ENCODE data around the gene ZFAND2B.
"Not testable (repeated sequence)": the region's sequence is repeated elsewhere in the genome, so short reads cannot be mapped to it uniquely, and the experiment has no call there.

Gene ZFAND2B

DNA sequence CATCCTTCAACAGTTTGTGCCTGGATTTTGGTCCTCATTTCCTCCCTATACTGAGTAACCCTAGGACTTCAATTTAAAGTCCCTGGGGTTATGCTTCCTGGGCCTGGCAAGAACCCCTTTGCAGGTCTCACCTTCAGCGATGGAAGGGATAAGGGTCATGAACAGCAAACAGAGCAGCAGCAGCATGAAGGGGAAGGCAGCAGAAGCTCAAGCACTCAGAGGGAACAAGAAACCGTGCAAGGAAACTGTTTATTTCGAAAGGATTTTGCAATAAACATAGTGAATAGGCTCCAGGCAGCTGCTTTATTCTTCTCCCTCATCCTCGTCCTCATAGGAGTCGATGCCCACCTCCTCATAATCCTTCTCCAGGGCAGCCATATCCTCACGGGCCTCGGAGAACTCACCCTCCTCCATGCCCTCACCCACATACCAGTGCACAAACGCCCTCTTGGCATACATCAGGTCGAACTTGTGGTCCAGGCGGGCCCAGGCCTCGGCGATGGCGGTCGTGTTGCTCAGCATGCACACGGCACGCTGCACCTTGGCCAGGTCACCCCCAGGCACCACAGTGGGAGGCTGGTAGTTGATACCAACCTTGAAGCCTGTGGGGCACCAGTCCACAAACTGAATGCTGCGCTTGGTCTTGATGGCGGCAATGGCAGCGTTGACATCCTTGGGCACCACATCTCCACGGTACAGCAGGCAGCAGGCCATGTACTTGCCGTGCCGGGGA, 43.6 kb downstream of the ZFAND2B start:
- DNase-seq (ENCODE audit: low read depth in 2 of 2) = no peak

DNA sequence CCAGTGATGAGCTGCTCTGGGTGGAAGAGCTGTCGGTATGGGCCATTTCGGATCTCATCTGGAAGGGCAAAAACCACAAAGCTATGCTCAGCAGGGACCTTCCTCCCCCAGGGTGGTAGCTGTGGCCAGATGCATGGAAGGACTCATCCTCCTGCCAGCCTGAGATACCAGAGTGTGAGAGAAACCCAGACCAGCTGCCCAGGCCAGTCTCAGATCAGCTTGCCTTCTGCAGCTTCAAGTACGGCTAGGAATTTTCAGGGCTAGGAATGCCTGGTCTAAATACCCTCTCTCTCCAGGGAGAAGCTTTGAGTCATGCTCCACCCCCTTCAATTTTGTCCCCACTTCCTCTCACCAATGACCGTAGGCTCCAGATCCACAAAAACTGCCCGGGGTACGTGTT, 45.1 kb downstream of the ZFAND2B start:
- no peak for DNase-seq (ENCODE audit: low read depth in 2 of 2)

DNA sequence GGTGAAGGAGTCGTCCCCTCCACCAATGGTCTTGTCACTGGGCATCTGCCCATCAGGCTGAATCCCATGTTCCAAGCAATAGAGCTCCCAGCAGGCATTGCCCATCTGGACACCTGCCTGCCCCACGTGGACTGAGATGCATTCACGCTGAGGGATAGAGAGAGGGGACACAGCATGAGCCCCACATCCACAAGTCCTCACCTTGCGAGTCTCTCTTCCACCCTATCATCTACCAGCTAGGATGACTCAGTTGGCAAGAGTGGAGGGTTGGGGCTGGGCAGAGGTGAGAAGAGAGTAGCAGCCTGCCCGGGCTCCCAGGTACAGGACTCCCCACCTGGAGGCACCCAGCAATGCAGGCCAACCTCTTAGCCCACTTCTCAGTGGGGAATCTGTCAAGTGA, 45.5 kb downstream of the ZFAND2B start:
- no peak for DNase-seq (ENCODE audit: low read depth in 2 of 2)

DNA sequence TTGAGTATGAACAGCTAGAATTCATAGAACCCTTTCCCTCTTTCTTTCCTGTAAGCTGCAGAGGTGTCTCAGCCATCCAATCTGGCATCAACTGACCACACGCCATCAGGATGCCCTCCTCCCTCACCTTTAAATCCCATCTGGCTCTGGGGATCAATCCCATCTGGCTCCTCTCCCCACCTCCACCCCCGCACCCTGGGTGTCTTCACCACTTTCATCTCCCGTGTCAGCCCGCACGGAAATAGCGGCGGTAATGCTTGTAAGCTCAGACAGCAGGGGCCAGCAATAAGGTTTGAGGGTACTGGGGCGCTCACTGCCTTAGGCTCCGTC, 46.0 kb downstream of the ZFAND2B start:
- DNase-seq (ENCODE audit: low read depth in 2 of 2) = no peak

DNA sequence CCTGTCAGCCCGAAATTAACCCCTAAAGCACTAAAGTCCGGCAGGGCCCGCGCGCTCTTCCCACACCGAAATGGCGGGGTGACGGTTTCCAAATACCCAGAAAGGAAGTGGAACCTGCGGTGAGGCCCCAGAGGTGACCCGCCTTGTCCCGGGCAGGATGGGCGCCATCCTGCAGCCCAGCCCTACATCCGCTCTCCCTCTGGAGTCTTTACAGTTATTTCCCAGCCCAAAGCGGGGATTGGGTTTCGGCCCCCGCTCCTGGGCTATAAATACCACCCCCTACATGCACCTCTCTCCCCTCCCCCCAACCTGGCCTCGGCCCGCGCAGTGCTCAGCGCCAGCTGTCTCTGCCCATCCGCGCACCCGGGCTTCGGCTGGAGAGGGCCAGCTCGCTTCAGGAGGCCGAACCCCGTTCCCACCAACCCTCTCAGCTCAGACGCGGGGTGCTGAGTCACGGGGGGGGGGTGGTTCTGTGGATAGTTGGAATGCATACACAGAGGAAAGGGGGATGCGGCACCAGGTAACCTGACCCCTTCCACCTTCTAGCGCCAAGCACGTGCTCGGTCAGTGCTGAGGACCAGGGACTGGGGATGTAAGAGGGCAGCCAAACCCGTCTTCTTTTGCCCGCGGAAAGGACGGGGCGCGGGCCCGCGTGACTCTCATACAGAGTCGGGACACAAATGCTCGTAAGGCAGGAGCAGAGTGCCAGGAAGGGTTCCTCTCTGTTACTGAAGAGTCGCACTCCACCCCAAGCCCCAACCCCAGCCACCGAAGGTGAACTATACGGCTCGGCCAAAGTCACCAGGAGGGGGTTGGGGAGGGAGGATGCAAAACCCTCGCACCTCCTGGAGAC, 46.5 kb downstream of the ZFAND2B start, which contains the start of gene TUBA4B:
TSS of gene TUBA4B (plus strand) at position 344 of the 853 bp plus-strand sequence. CDS start at position 509, 165 bp downstream.
- peak; percentile 29 to 35 for DNase-seq (ENCODE audit: low read depth in 2 of 2)

DNA sequence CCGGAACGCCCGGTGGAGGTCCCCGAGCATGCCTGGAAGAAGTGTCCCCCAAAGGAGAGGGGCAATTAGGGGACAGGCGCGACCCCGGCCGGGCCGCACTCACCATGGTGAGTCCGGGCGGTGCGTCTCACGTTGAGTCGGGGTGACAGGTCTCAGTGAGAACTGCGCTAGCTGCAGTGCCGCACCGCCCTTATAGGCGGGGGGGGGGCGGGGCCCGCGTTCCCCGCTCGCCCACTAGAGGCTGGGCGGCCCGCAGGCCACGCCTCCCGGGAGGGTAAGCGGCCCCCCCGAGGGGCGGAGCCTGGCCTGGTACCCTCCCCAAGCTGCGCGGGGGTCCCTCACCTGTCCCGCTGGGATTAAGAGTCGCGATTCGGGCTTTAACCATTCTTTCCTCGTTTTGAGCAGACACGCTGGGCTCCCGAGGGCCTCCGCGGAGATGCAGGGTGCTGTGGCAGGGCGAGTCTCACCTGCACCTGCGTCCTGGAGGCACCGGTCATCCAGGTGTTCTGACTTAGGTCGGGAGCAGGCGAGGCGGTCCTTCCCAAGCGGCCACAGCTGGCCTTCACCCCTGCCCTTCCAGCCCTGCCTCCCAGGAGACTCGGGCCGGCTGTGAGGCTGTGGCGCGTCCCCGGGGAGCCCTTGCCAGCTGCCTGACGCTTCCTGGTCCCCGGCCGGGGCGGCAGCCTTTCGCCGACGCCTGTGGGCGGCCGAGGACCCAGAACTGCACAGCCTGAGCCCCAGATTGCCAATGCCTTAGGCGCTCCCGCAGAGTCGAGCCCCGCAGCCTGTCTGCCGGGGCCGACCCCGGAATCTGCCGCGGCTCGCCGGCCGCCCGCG, 47.4 kb downstream of the ZFAND2B start, which contains the start of gene TUBA4A:
TSS of gene TUBA4A (minus strand) at position 166 of the 837 bp plus-strand sequence. CDS start at position 106, 60 bp downstream.
- peak; percentile 84 to 86 for DNase-seq (ENCODE audit: low read depth in 2 of 2)

DNA sequence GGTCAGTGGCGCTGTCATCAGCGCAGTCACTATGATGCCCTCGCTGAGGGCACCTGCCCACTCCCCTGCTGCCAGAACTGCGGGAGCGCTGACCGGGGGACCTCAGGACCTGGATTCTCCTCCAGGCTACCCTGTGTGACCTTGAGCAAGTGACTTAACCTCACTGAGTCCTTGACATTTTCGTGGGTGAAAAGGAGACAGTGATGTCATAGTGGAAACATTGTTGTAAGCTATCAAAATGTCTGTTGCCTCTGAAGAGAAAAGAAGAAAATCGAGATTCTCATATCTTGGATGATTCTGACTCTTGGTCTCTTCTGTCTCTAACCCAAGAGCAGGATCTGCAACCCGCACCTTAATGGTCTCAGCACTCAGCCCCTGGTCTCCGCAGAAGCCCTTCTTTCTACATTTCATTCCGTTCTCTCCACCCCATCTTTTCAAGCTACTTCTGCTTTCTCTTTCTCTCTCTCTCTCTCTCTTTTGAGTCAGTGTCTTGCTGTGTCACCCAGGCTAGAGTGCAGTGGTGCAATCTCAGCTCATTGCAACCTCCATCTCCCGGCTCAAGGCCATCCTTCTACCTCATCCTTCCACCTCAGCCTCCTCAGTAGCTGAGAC, 48.1 kb downstream of the ZFAND2B start:
- no peak for DNase-seq (ENCODE audit: low read depth in 2 of 2)

DNA sequence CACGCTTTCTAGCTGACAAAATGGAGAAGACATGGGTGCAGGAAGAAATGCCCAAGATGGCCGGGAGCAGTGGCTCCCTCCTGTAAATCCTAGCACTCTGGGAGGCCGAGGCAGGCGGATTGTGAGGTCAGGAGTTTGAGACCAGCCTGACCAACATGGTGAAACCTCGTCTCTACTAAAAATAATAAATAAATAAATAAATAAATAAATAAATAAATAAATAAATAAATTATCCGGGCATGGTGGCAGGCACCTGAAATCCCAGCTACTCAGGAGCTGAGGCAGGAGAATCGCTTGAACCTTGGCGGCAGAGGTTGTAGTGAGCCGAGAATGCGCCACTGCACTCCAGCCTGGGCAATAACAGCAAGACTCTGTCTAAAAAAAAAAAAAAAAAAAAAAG, 52.4 kb downstream of the ZFAND2B start:
- not testable (repeated sequence) for DNase-seq (ENCODE audit: low read depth in 2 of 2)

All from stimulated activated CD4-positive, alpha-beta T cell treated with anti-CD3 and anti-CD28 coated beads, Interleukin-4, amount 100 ng/mL, for 48 hours (primary cell).